ENCODE measurements around the gene CDC42BPG.

CDC42BPG gene

GRCh38 chr11:64892411-64892831 is 48.0 kb upstream of the CDC42BPG start:
- H3K36me3 ChIP-seq (ENCODE audit: insufficient read depth, low read length): peaks cover 8% of the 10 kb centered on the region
- no peak overlapping the region for H3K9ac ChIP-seq (ENCODE audit: low read length)
- no peaks in the 10 kb centered on the region for H3K9me2 ChIP-seq (ENCODE audit: low read depth, low read length)
- H3K9me3 ChIP-seq (ENCODE audit: low read length): no peaks in the 10 kb centered on the region
- peaks cover 28% of the 10 kb centered on the region for H3K4me1 ChIP-seq (ENCODE audit: insufficient read depth, low read length, severe bottlenecking)
- H3K4me3 ChIP-seq (ENCODE audit: low read depth, low read length, poor library complexity, severe bottlenecking): no peak overlapping the region
- no peak overlapping the region for H3K4me2 ChIP-seq (ENCODE audit: low read length)
- H3K27me3 ChIP-seq (ENCODE audit: insufficient read depth, low read length): no peaks in the 10 kb centered on the region
- peak overlapping the region; percentile 13 for H3K27ac ChIP-seq (ENCODE audit: low read depth, low read length, poor library complexity, severe bottlenecking)
- H3F3A ChIP-seq (ENCODE audit: insufficient read depth, low read length): no peaks in the 10 kb centered on the region
- H2AFZ ChIP-seq (ENCODE audit: low read length): no peak overlapping the region
- H3K79me2 ChIP-seq (ENCODE audit: insufficient read depth, low read length): no peaks in the 10 kb centered on the region
- TF ChIP-seq CTCF (IDR thresholded peaks at IDR 0.05; ENCODE audit: low read length) (no peak), EZH2 (IDR thresholded peaks at IDR 0.05; ENCODE audit: borderline replicate concordance, low read length) (no peak)
- H4K20me1 ChIP-seq (ENCODE audit: insufficient read depth, low read length): no peaks in the 10 kb centered on the region

GRCh38 chr11:64891880-64892279 is 47.4 kb upstream of the CDC42BPG start:
- H3F3A ChIP-seq (ENCODE audit: insufficient read depth, low read length): no peaks in the 10 kb centered on the region
- no peak overlapping the region for H3K4me2 ChIP-seq (ENCODE audit: low read length)
- H3K4me3 ChIP-seq (ENCODE audit: low read depth, low read length, poor library complexity, severe bottlenecking): no peak overlapping the region
- no peaks in the 10 kb centered on the region for H3K27me3 ChIP-seq (ENCODE audit: insufficient read depth, low read length)
- H3K9me3 ChIP-seq (ENCODE audit: low read length): no peaks in the 10 kb centered on the region
- no peaks in the 10 kb centered on the region for H3K79me2 ChIP-seq (ENCODE audit: insufficient read depth, low read length)
- no peak overlapping the region for H3K9ac ChIP-seq (ENCODE audit: low read length)
- TF ChIP-seq CTCF (IDR thresholded peaks at IDR 0.05; ENCODE audit: low read length) (no peak), EZH2 (IDR thresholded peaks at IDR 0.05; ENCODE audit: borderline replicate concordance, low read length) (no peak)
- H3K9me2 ChIP-seq (ENCODE audit: low read depth, low read length): no peaks in the 10 kb centered on the region
- no peak overlapping the region for H3K27ac ChIP-seq (ENCODE audit: low read depth, low read length, poor library complexity, severe bottlenecking)
- H2AFZ ChIP-seq (ENCODE audit: low read length): no peak overlapping the region
- H3K36me3 ChIP-seq (ENCODE audit: insufficient read depth, low read length): peaks cover 4% of the 10 kb centered on the region; the same call in 1 of the 2 replicates
- H4K20me1 ChIP-seq (ENCODE audit: insufficient read depth, low read length): no peaks in the 10 kb centered on the region
- peaks cover 34% of the 10 kb centered on the region for H3K4me1 ChIP-seq (ENCODE audit: insufficient read depth, low read length, severe bottlenecking)

- H3K9me3 ChIP-seq (ENCODE audit: low read length): no peaks in the 10 kb centered on the region
- no peaks in the 10 kb centered on the region for H4K20me1 ChIP-seq (ENCODE audit: insufficient read depth, low read length)
- no peak overlapping the region for H3K27ac ChIP-seq (ENCODE audit: low read depth, low read length, poor library complexity, severe bottlenecking)
- H3K4me3 ChIP-seq (ENCODE audit: low read depth, low read length, poor library complexity, severe bottlenecking): no peak overlapping the region
- H3K36me3 ChIP-seq (ENCODE audit: insufficient read depth, low read length): peaks cover 4% of the 10 kb centered on the region; the same call in 1 of the 2 replicates
- H2AFZ ChIP-seq (ENCODE audit: low read length): no peak overlapping the region
- H3F3A ChIP-seq (ENCODE audit: insufficient read depth, low read length): no peaks in the 10 kb centered on the region
- H3K9ac ChIP-seq (ENCODE audit: low read length): no peak overlapping the region
- H3K4me2 ChIP-seq (ENCODE audit: low read length): no peak overlapping the region
- TF ChIP-seq CTCF (IDR thresholded peaks at IDR 0.05; ENCODE audit: low read length): no peak
- no peak for TF ChIP-seq EZH2 (IDR thresholded peaks at IDR 0.05; ENCODE audit: borderline replicate concordance, low read length)
- no peaks in the 10 kb centered on the region for H3K79me2 ChIP-seq (ENCODE audit: insufficient read depth, low read length)
- peaks cover 35% of the 10 kb centered on the region for H3K4me1 ChIP-seq (ENCODE audit: insufficient read depth, low read length, severe bottlenecking)
- H3K9me2 ChIP-seq (ENCODE audit: low read depth, low read length): no peaks in the 10 kb centered on the region
- H3K27me3 ChIP-seq (ENCODE audit: insufficient read depth, low read length): no peaks in the 10 kb centered on the region
Measured at GRCh38 chr11:64891215-64891848, 46.9 kb upstream of the CDC42BPG start.
